Measurements from ENCODE around the gene CUL1. TPM values are rescaled to one million over a fixed set of nuclear protein-coding genes. Genes with fewer than 3 reads are reported as not detected.
A peak's percentile ranks its signal among the peaks of the same experiment; 100 is the strongest.

CUL1 gene
- total RNA-seq, 2 donors from 2014 or later = 35.0 to 42.1 TPM

DNA sequence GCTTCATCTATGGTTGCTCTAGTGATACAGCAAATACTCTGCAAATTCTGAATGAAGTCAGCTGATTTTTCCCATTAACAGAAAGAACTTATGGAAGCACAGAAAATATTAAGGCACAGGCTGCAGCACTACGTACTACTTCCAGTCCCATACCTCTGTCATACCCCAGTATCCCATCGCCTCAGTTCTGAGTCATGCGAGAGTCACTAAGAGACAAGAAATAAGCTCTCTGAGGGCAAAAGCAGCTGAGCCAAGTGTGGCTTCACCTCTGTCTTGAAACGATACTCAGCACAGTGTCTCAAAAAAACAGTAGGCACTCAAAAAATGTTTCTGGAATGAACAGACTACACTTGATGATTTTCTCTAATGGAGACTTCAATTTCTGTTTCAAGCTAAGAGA is 137.2 kb downstream of the CUL1 start:
- Mint-ChIP-seq H3K9me3 (no peaks in the 10 kb centered on the region), H3K27ac (no peak overlapping the region), H3K27me3 (ENCODE audit: insufficient read depth) (no peaks in the 10 kb centered on the region), H3K4me1 (peaks cover 1% of the 10 kb centered on the region), H3K36me3 (ENCODE audit: low read depth) (peaks cover 25% of the 10 kb centered on the region), H3K4me3 (no peak overlapping the region)
- Histone ChIP-seq H3K9ac (ENCODE audit: extremely low read depth, low read length, poor library complexity, severe bottlenecking) (no peak overlapping the region), H3K4me1 (ENCODE audit: control insufficient read depth, insufficient read depth, low read length) (no peaks in the 10 kb centered on the region), H3K36me3 (ENCODE audit: control insufficient read depth, insufficient read depth, low read length) (peaks cover 12% of the 10 kb centered on the region), H3K27ac (ENCODE audit: low read depth, low read length) (no peak overlapping the region), H3K27me3 (ENCODE audit: control insufficient read depth, insufficient read depth, low read length, poor library complexity, severe bottlenecking) (no peaks in the 10 kb centered on the region), H3K9me3 (ENCODE audit: control insufficient read depth, low read length) (no peaks in the 10 kb centered on the region), H3K4me3 (ENCODE audit: low read length) (no peak overlapping the region)
- 95 to 100% methylated on average over 3 to 4 of the region's 4 CpGs for WGBS, 2 experiments (ENCODE audit: insufficient coverage in 1 of 2, insufficient read length in 1 of 2)
- DNase-seq = no peak
- TF ChIP-seq, protein P1, sequence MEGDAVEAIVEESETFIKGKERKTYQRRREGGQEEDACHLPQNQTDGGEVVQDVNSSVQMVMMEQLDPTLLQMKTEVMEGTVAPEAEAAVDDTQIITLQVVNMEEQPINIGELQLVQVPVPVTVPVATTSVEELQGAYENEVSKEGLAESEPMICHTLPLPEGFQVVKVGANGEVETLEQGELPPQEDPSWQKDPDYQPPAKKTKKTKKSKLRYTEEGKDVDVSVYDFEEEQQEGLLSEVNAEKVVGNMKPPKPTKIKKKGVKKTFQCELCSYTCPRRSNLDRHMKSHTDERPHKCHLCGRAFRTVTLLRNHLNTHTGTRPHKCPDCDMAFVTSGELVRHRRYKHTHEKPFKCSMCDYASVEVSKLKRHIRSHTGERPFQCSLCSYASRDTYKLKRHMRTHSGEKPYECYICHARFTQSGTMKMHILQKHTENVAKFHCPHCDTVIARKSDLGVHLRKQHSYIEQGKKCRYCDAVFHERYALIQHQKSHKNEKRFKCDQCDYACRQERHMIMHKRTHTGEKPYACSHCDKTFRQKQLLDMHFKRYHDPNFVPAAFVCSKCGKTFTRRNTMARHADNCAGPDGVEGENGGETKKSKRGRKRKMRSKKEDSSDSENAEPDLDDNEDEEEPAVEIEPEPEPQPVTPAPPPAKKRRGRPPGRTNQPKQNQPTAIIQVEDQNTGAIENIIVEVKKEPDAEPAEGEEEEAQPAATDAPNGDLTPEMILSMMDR (conservative IDR thresholded peaks at IDR 0.05) = no peak

DNA sequence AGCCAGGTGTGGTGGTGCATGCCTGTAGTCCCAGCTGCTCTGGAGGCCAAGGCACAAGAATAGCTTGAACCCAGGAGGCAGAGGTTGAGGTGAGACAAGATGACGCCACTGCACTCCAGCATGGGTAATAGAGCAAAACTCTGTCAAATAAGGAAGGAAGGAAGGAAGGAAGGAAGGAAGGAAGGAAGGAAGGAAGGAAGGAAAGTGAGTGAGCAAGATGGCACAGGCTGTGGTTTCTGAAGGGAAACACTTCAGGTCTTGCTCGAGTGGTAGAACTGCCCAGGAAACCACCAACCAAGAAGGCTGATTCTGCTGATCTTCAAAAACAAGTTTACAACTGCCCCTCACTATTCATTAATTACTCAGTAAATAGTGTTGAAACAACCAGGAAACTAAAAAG is 140.2 kb downstream of the CUL1 start:
- H3K4me3 Mint-ChIP-seq = no peak overlapping the region
- TF ChIP-seq, protein P1 (conservative IDR thresholded peaks at IDR 0.05) = no peak
- peaks cover 1% of the 10 kb centered on the region for H3K4me1 Mint-ChIP-seq
- WGBS, 2 experiments (ENCODE audit: insufficient coverage in 1 of 2, insufficient read length in 1 of 2) = 98% methylated on average over 2 of the region's 2 CpGs; no CpG with 5 or more reads in 1 of the 2 experiments
- no peaks in the 10 kb centered on the region for H3K27me3 Mint-ChIP-seq (ENCODE audit: insufficient read depth)
- no peak for DNase-seq
- Histone ChIP-seq H3K9me3 (ENCODE audit: control insufficient read depth, low read length) (no peaks in the 10 kb centered on the region), H3K27ac (ENCODE audit: low read depth, low read length) (no peak overlapping the region), H3K27me3 (ENCODE audit: control insufficient read depth, insufficient read depth, low read length, poor library complexity, severe bottlenecking) (no peaks in the 10 kb centered on the region), H3K4me3 (ENCODE audit: low read length) (no peak overlapping the region), H3K9ac (ENCODE audit: extremely low read depth, low read length, poor library complexity, severe bottlenecking) (no peak overlapping the region), H3K4me1 (ENCODE audit: control insufficient read depth, insufficient read depth, low read length) (no peaks in the 10 kb centered on the region), H3K36me3 (ENCODE audit: control insufficient read depth, insufficient read depth, low read length) (peaks cover 19% of the 10 kb centered on the region)
- peaks cover 21% of the 10 kb centered on the region for H3K36me3 Mint-ChIP-seq (ENCODE audit: low read depth)
- no peak overlapping the region for H3K27ac Mint-ChIP-seq
- H3K9me3 Mint-ChIP-seq = no peaks in the 10 kb centered on the region

DNA sequence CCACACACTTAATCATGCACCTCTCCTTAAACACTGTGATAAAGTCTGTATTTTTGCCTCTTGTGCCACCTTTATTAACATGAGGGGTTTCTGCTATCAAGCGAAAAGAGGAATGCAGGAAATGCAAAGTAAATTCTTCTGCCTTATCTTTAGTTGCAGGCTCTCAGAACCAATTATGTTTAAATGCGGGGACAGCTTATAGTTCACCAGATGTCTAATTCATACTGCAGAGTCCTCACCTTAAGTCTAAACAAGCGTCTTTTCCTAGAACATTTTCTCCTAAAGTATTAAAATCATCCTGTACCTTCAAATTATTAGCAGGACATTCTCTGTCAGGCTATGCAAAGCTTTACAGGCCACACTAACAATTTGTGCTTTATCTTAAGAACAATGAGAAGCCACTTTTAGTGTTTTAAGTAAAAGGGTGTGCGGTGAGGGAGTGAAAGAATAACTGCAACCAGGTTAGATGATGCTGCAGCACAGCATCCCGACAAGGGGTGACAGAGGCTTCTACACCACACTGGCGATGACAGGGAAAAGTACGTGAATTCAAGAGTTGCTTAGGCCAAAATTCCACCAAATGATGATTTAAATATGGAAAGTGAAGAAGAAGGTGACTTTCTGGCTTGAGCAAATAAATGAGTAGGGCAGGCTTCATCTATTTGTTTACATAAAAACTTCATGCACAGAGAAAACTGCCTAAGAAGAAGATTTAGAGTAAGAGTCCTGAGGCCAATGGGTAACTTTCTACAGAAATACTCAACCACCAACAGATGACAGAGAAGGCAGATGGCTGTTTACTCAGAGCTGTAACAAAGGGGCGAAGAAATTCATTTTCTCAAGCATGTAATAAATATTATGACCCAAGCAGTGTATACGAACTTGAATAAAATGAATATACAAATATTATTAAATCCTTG is 149.4 kb downstream of the CUL1 start:
- Histone ChIP-seq H3K4me1 (ENCODE audit: control insufficient read depth, insufficient read depth, low read length) (peaks cover 21% of the 10 kb centered on the region), H3K9me3 (ENCODE audit: control insufficient read depth, low read length) (no peaks in the 10 kb centered on the region), H3K27ac (ENCODE audit: low read depth, low read length) (peak overlapping the region; percentile 6), H3K9ac (ENCODE audit: extremely low read depth, low read length, poor library complexity, severe bottlenecking) (no peak overlapping the region), H3K36me3 (ENCODE audit: control insufficient read depth, insufficient read depth, low read length) (no peaks in the 10 kb centered on the region), H3K27me3 (ENCODE audit: control insufficient read depth, insufficient read depth, low read length, poor library complexity, severe bottlenecking) (no peaks in the 10 kb centered on the region), H3K4me3 (ENCODE audit: low read length) (no peak overlapping the region)
- Mint-ChIP-seq H3K27ac (peak overlapping the region; percentile 10), H3K36me3 (ENCODE audit: low read depth) (peaks cover 5% of the 10 kb centered on the region), H3K9me3 (no peaks in the 10 kb centered on the region), H3K27me3 (ENCODE audit: insufficient read depth) (no peaks in the 10 kb centered on the region), H3K4me3 (no peak overlapping the region), H3K4me1 (peaks cover 52% of the 10 kb centered on the region)
- no peak for DNase-seq
- TF ChIP-seq, protein P1 (conservative IDR thresholded peaks at IDR 0.05) = no peak
- WGBS, 2 experiments (ENCODE audit: insufficient coverage in 1 of 2, insufficient read length in 1 of 2) = 84 to 86% methylated on average over 6 to 8 of the region's 9 CpGs
